Kidney (tissue), 14 donors: ENCODE measurements around the gene SUCLG1. TPM values are rescaled to one million over a fixed set of nuclear protein-coding genes. Genes with fewer than 3 reads are reported as not detected.
A peak's percentile ranks its signal among the peaks of the same experiment; 100 is the strongest.

Experiments used
- DNase-seq, 5 donors: peaks; one replicate each; pipeline ENCODE4 v3.0.0-alpha.2; 2013 to 2020
- FAIRE-seq: peaks from 2 replicates; lab custom pipeline; 2012; peaks lifted over from hg19 to GRCh38; lab: Jason Lieb, UNC
- H3K27ac ChIP-seq, 2 donors: one replicate each; pipeline ENCODE4 v1.7.0; 2013; ENCODE audit warnings: low read depth in 2 of 2, low read length in 2 of 2, inconsistent platforms in 1 of 2
- H3K27me3 ChIP-seq: one replicate; pipeline ENCODE4 v1.7.1; 2013; ENCODE audit warnings: low read length, inconsistent platforms; ENCODE audit not compliant: control insufficient read depth, insufficient read depth
- H3K36me3 ChIP-seq, 3 donors: one replicate each; pipeline versions ENCODE4 v1.7.0 to v1.7.1; 2013; ENCODE audit warnings: low read length in 3 of 3, control low read depth in 1 of 3, inconsistent platforms in 1 of 3; ENCODE audit not compliant: insufficient read depth in 3 of 3, control insufficient read depth in 2 of 3
- H3K4me1 ChIP-seq, 3 donors: one replicate each; pipeline versions ENCODE4 v1.7.0 to v1.7.1; 2013; ENCODE audit warnings: low read length in 3 of 3, inconsistent platforms in 1 of 3, low read depth in 1 of 3; ENCODE audit not compliant: control insufficient read depth in 2 of 3, insufficient read depth in 2 of 3
- H3K4me3 ChIP-seq, 3 donors: one replicate each; pipeline versions ENCODE4 v1.7.0 to v1.8.1; 2013; ENCODE audit warnings: low read length in 3 of 3, control low read depth in 1 of 3, inconsistent platforms in 1 of 3
- H3K9ac ChIP-seq, 3 donors: one replicate each; pipeline versions ENCODE4 v1.7.0 to v1.7.1; 2013; ENCODE audit warnings: low read length in 3 of 3, control low read depth in 1 of 3, inconsistent platforms in 1 of 3
- H3K9me3 ChIP-seq, 3 donors: one replicate each; pipeline versions ENCODE4 v1.7.0 to v1.7.1; 2013; ENCODE audit warnings: low read length in 3 of 3, control low read depth in 1 of 3, inconsistent platforms in 1 of 3; ENCODE audit not compliant: control insufficient read depth in 2 of 3, insufficient read depth in 1 of 3
- CTCF ChIP-seq: IDR thresholded peaks from 3 replicates; pipeline ENCODE4 v1.5.1; 2012; ENCODE audit warnings: mild to moderate bottlenecking, moderate library complexity, borderline replicate concordance; ENCODE audit not compliant: insufficient read depth; ENCODE audit errors: extremely low read depth
- intact Hi-C: fragments of 100-400 bp; cut with DNase I; formaldehyde crosslinking; loops from one replicate; pipeline ENCODE4 v1.11.1; 2022
- polyA plus RNA-seq: library from polyadenylated mRNA; stranded (reverse); fragments of 350-450 nt; fragmentation: Illumina TruSeq; extraction: RNeasy Lipid Tissue Mini Kit (QIAGEN cat#74804); gene quantifications from one replicate; pipeline ENCODE4 v1.2.3, GENCODE V29; 2014; ENCODE audit warnings: low read depth, low replicate concordance; ENCODE audit not compliant: insufficient read depth
- total RNA-seq: library from RNA; stranded (reverse); fragmentation: NEBNext Ultra II Directional; extraction: Animal tissue kit (Norgen Biotek cat#: 25700); gene quantifications from one replicate; pipeline ENCODE4 v1.2.1, GENCODE V29; 2021
- donor health status: control.
- donor health status: control.
- donor health status: control.
- donor health status: control.
- donor health status: control.
- donor health status: DM: yes; HTN: yes; CAD: no.
- donor health status: Normal renal cell carcinoma (clear cell type).

SUCLG1 gene
- total and polyA plus RNA-seq, 2 donors from 2014 or later = 89.6 to 789 TPM

GRCh38 chr2:84459944-84460429, 907 bp upstream of the SUCLG1 start:
- peak in 1 of 5 donors; percentile 40 for DNase-seq
- no peaks in the 10 kb centered on the region for H3K36me3 ChIP-seq
- H3K9me3 ChIP-seq = no peaks in the 10 kb centered on the region
- TF ChIP-seq CTCF = no peak
- no peaks in the 10 kb centered on the region for H3K27me3 ChIP-seq
- no peak for FAIRE-seq
- peak overlapping the region; percentile 85 to 94 (median 91) for H3K9ac ChIP-seq
- intact Hi-C loops = no loop called here
- peak overlapping the region; percentile 92 to 98 (median 97) for H3K4me3 ChIP-seq
- peak overlapping the region; percentile 87 to 97 for H3K27ac ChIP-seq
- H3K4me1 ChIP-seq = peaks cover 0 to 10% (median 4%) of the 10 kb centered on the region in 3 donors

- DNase-seq (peak in 3 of 5 donors; percentile 21 to 53 (median 45)), FAIRE-seq (no peak)
- peak overlapping the region; percentile 92 to 98 (median 97) for H3K4me3 ChIP-seq
- peak overlapping the region; percentile 85 to 94 (median 91) for H3K9ac ChIP-seq
- TF ChIP-seq CTCF = no peak
- H3K36me3 ChIP-seq = no peaks in the 10 kb centered on the region
- H3K27ac ChIP-seq = peak overlapping the region; percentile 87 to 97
- H3K4me1 ChIP-seq = peaks cover 0 to 17% (median 4%) of the 10 kb centered on the region in 3 donors
- H3K27me3 ChIP-seq = no peaks in the 10 kb centered on the region
- no peaks in the 10 kb centered on the region for H3K9me3 ChIP-seq
- intact Hi-C loops = no loop called here
Observed at GRCh38 chr2:84458551-84459017, 496 bp downstream of the SUCLG1 start.

GRCh38 chr2:84457686-84458085, 1.4 kb downstream of the SUCLG1 start:
- FAIRE-seq = no peak
- intact Hi-C loops = no loop called here
- H3K9me3 ChIP-seq = no peaks in the 10 kb centered on the region
- DNase-seq = no peak
- no peaks in the 10 kb centered on the region for H3K27me3 ChIP-seq
- no peaks in the 10 kb centered on the region for H3K36me3 ChIP-seq
- peaks cover 0 to 17% (median 4%) of the 10 kb centered on the region in 3 donors for H3K4me1 ChIP-seq
- H3K27ac ChIP-seq = peak overlapping the region; percentile 34 to 97
- TF ChIP-seq CTCF = no peak
- peak overlapping the region in 2 of 3 donors; percentile 91 to 94 for H3K9ac ChIP-seq
- H3K4me3 ChIP-seq = peak overlapping the region in 2 of 3 donors; percentile 92 to 97
